ENCODE results near the gene POFUT2.

POFUT2 gene

GRCh38 chr21:45278156-45278911 lies 9.4 kb downstream of the POFUT2 start (continued):
- TF ChIP-seq ESRRG (CRISPR knock-in tag; IDR thresholded peaks at IDR 0.05) (no peak), TOX (CRISPR knock-in tag; IDR thresholded peaks at IDR 0.05; ENCODE audit: borderline replicate concordance) (no peak), ZFP30 (CRISPR knock-in tag; IDR thresholded peaks at IDR 0.05) (no peak), ZC3H10 (CRISPR knock-in tag; IDR thresholded peaks at IDR 0.05) (no peak), ZNF70 (CRISPR knock-in tag; IDR thresholded peaks at IDR 0.05) (no peak)

- TF ChIP-seq PATZ1 (CRISPR knock-in tag; IDR thresholded peaks at IDR 0.05; ENCODE audit: borderline replicate concordance) (no peak), CSDC2 (CRISPR knock-in tag; IDR thresholded peaks at IDR 0.05) (no peak), CSRNP3 (CRISPR knock-in tag; IDR thresholded peaks at IDR 0.05) (no peak), ISL1 (CRISPR knock-in tag; IDR thresholded peaks at IDR 0.05) (no peak), ZFP3 (CRISPR knock-in tag; IDR thresholded peaks at IDR 0.05) (no peak), BACH2 (CRISPR knock-in tag; IDR thresholded peaks at IDR 0.05; ENCODE audit: borderline replicate concordance) (no peak), ESRRG (CRISPR knock-in tag; IDR thresholded peaks at IDR 0.05) (no peak), TSHZ2 (CRISPR knock-in tag; IDR thresholded peaks at IDR 0.05) (no peak), TCF4 (CRISPR knock-in tag; IDR thresholded peaks at IDR 0.05; ENCODE audit: borderline replicate concordance) (no peak), SNAI2 (CRISPR knock-in tag; IDR thresholded peaks at IDR 0.05) (no peak), ARNTL (CRISPR knock-in tag; IDR thresholded peaks at IDR 0.05; ENCODE audit: borderline replicate concordance, low read depth) (no peak)
- TF ChIP-seq, protein P1, sequence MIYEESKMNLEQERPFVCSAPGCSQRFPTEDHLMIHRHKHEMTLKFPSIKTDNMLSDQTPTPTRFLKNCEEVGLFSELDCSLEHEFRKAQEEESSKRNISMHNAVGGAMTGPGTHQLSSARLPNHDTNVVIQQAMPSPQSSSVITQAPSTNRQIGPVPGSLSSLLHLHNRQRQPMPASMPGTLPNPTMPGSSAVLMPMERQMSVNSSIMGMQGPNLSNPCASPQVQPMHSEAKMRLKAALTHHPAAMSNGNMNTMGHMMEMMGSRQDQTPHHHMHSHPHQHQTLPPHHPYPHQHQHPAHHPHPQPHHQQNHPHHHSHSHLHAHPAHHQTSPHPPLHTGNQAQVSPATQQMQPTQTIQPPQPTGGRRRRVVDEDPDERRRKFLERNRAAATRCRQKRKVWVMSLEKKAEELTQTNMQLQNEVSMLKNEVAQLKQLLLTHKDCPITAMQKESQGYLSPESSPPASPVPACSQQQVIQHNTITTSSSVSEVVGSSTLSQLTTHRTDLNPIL (CRISPR knock-in tag; IDR thresholded peaks at IDR 0.05; ENCODE audit: low read depth) = no peak
- no peak for ATAC-seq
These were observed 10.3 kb downstream of the POFUT2 start for GRCh38 chr21:45277101-45278045.

DNA sequence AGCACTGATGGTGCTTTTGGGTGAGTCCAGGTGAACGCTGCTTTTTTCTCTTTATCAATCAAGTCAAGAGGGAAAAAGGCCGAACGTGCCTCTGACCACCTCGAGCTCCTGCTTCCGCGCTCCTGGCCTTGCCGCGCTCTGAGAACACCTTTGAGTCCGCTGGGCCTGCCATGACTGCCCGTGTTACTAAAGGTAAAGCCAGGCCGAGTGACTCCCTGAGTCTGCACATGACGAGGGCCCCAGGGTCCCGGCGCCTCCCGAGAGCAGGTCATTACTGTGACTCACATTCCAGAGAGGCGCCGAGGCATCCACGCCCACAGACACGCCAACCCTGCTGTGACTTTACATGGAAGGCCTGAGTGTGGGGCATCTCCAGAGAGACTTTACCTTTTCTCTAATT lies 11.1 kb downstream of the POFUT2 start:
- ATAC-seq = no peak
- no peak for TF ChIP-seq ZC3H10 (CRISPR knock-in tag; IDR thresholded peaks at IDR 0.05)
- TF ChIP-seq, protein P2, sequence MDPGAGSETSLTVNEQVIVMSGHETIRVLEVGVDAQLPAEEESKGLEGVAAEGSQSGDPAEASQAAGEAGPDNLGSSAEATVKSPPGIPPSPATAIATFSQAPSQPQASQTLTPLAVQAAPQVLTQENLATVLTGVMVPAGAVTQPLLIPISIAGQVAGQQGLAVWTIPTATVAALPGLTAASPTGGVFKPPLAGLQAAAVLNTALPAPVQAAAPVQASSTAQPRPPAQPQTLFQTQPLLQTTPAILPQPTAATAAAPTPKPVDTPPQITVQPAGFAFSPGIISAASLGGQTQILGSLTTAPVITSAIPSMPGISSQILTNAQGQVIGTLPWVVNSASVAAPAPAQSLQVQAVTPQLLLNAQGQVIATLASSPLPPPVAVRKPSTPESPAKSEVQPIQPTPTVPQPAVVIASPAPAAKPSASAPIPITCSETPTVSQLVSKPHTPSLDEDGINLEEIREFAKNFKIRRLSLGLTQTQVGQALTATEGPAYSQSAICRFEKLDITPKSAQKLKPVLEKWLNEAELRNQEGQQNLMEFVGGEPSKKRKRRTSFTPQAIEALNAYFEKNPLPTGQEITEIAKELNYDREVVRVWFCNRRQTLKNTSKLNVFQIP (CRISPR knock-in tag; IDR thresholded peaks at IDR 0.05; ENCODE audit: borderline replicate concordance, low read depth) = no peak
- TF ChIP-seq ZNF565 (CRISPR knock-in tag; conservative IDR thresholded peaks at IDR 0.05; ENCODE audit: low read depth) = no peak
- no peak for TF ChIP-seq CSRNP3 (CRISPR knock-in tag; IDR thresholded peaks at IDR 0.05)
- no peak for TF ChIP-seq RARB (CRISPR knock-in tag; IDR thresholded peaks at IDR 0.05)
- TF ChIP-seq PATZ1 (CRISPR knock-in tag; IDR thresholded peaks at IDR 0.05; ENCODE audit: borderline replicate concordance) = no peak
- no peak for TF ChIP-seq ZFP30 (CRISPR knock-in tag; IDR thresholded peaks at IDR 0.05)
- TF ChIP-seq ESRRG (CRISPR knock-in tag; IDR thresholded peaks at IDR 0.05) = no peak
- no peak for TF ChIP-seq OSR1 (CRISPR knock-in tag; IDR thresholded peaks at IDR 0.05)
- TF ChIP-seq PPARA (CRISPR knock-in tag; IDR thresholded peaks at IDR 0.05; ENCODE audit: borderline replicate concordance) = no peak
